ENCODE results near the gene DDTL.
"Not testable (repeated sequence)": the region's sequence is repeated elsewhere in the genome, so short reads cannot be mapped to it uniquely, and the experiment has no call there.

The DDTL gene

GRCh38 chr22:23966568-23966967 is at the start of gene DDTL:
TSS of gene DDTL (plus strand) at chr22:23966888. CDS start at chr22:23966915, 27 bp downstream.
- DNase-seq, result not testable (repeated sequence)

GRCh38 chr22:23920267-23920611 is 46.4 kb upstream of the DDTL start:
- DNase-seq, result not testable (repeated sequence)

GRCh38 chr22:23921586-23922201 is 45.0 kb upstream of the DDTL start:
- not testable (repeated sequence) for DNase-seq

GRCh38 chr22:23922921-23923320 is 43.8 kb upstream of the DDTL start:
- no peak for DNase-seq

GRCh38 chr22:23925020-23925606 is 41.6 kb upstream of the DDTL start:
- no peak for DNase-seq

GRCh38 chr22:23926561-23926960 is 40.1 kb upstream of the DDTL start:
- no peak for DNase-seq

GRCh38 chr22:23938328-23939016 is 28.2 kb upstream of the DDTL start:
- DNase-seq, result no peak

- no peak for DNase-seq
Observed at GRCh38 chr22:23939017-23939357, 27.7 kb upstream of the DDTL start.

- not testable (repeated sequence) for DNase-seq
Observed at GRCh38 chr22:23940166-23940565, 26.5 kb upstream of the DDTL start.

- DNase-seq, result not testable (repeated sequence)
Observed at GRCh38 chr22:23947391-23947790, 19.3 kb upstream of the DDTL start.

- DNase-seq, result not testable (repeated sequence)
Observed at GRCh38 chr22:23949764-23950163, 16.9 kb upstream of the DDTL start.

GRCh38 chr22:23951383-23951782 is 15.3 kb upstream of the DDTL start:
- not testable (repeated sequence) for DNase-seq

GRCh38 chr22:23952794-23953405 is 13.8 kb upstream of the DDTL start:
- DNase-seq, result not testable (repeated sequence)

- DNase-seq, result not testable (repeated sequence)
Observed at GRCh38 chr22:23953485-23953884, 13.2 kb upstream of the DDTL start.

- not testable (repeated sequence) for DNase-seq
Observed at GRCh38 chr22:23954193-23954990, 12.3 kb upstream of the DDTL start.

GRCh38 chr22:23954991-23955305 is 11.7 kb upstream of the DDTL start:
- DNase-seq, result not testable (repeated sequence)

GRCh38 chr22:23955886-23956285 is 10.8 kb upstream of the DDTL start:
- not testable (repeated sequence) for DNase-seq

- DNase-seq, result peak; percentile 73 to 74
Observed at GRCh38 chr22:23956301-23956900, 10.3 kb upstream of the DDTL start.

GRCh38 chr22:23961084-23961771 is 5.5 kb upstream of the DDTL start, which contains the start of gene GSTT2B:
TSS of gene GSTT2B (minus strand) at chr22:23961195. CDS start at chr22:23961131, 64 bp downstream.
- DNase-seq, result not testable (repeated sequence)

GRCh38 chr22:23966094-23966493 is 594 bp upstream of the DDTL start:
- not testable (repeated sequence) for DNase-seq

GRCh38 chr22:23969071-23969470 is 2.4 kb downstream of the DDTL start:
- DNase-seq, result no peak

- DNase-seq, result no peak
Observed at GRCh38 chr22:23970201-23970641, 3.5 kb downstream of the DDTL start.

All from stimulated activated CD4-positive, alpha-beta T cell treated with anti-CD3 and anti-CD28 coated beads, Interleukin-4, amount 100 ng/mL, for 4 hours (primary cell).